Glutamatergic neuron (in vitro differentiated cells): ENCODE data around the gene KCNQ1. TPM values are rescaled to one million over a fixed set of nuclear protein-coding genes. Genes with fewer than 3 reads are reported as not detected.

Experiments
- DNase-seq: peaks from one replicate; pipeline ENCODE4 v3.0.0; 2022
- H3K27ac Mint-ChIP-seq: one replicate; pipeline ENCODE4 v1.8.0; 2020; ENCODE audit warnings: mild to moderate bottlenecking, mixed read lengths, inconsistent platforms; ENCODE audit not compliant: unreplicated experiment
- H3K27me3 Mint-ChIP-seq: one replicate; pipeline ENCODE4 v1.8.0; 2020; ENCODE audit warnings: mild to moderate bottlenecking, moderate library complexity, mixed read lengths, inconsistent platforms; ENCODE audit not compliant: unreplicated experiment
- H3K36me3 Mint-ChIP-seq: one replicate; pipeline ENCODE4 v1.8.0; 2020; ENCODE audit warnings: mild to moderate bottlenecking, mixed read lengths, inconsistent platforms; ENCODE audit not compliant: unreplicated experiment
- H3K4me1 Mint-ChIP-seq: one replicate; pipeline ENCODE4 v1.8.0; 2020; ENCODE audit warnings: mild to moderate bottlenecking, low read depth, mixed read lengths, inconsistent platforms; ENCODE audit not compliant: unreplicated experiment
- H3K4me3 Mint-ChIP-seq: one replicate; pipeline ENCODE4 v1.8.0; 2020; ENCODE audit warnings: mild to moderate bottlenecking, mixed read lengths, inconsistent platforms; ENCODE audit not compliant: unreplicated experiment
- H3K9me3 Mint-ChIP-seq: one replicate; pipeline ENCODE4 v1.8.0; 2020; ENCODE audit warnings: mild to moderate bottlenecking, moderate library complexity, mixed read lengths, inconsistent platforms; ENCODE audit not compliant: unreplicated experiment
- CTCF ChIP-seq: fragments of 200-600 bp; sonication (generic); IDR thresholded peaks from one replicate; pipeline ENCODE4 v1.5.0; 2021; ENCODE audit not compliant: partially characterized antibody, unreplicated experiment
- total RNA-seq: library from RNA; stranded (reverse); fragmentation: NEBNext Ultra II Directional; extraction: Animal tissue kit (Norgen Biotek cat#: 25700); gene quantifications from one replicate; pipeline ENCODE4 v1.2.1, GENCODE V29; 2021; ENCODE audit not compliant: unreplicated experiment

Gene KCNQ1
- total RNA-seq, 1 donor from 2014 or later, result 0.44 TPM

GRCh38 chr11:2833716-2834502 lies 389.1 kb downstream of the KCNQ1 start:
- Mint-ChIP-seq H3K27ac (no peak overlapping the region), H3K9me3 (peaks cover 12% of the 10 kb centered on the region), H3K4me3 (no peak overlapping the region), H3K4me1 (peaks cover 11% of the 10 kb centered on the region), H3K36me3 (peaks cover 8% of the 10 kb centered on the region), H3K27me3 (peaks cover 10% of the 10 kb centered on the region)
- DNase-seq, result no peak
- no peak for TF ChIP-seq CTCF

GRCh38 chr11:2834503-2835273 lies 389.9 kb downstream of the KCNQ1 start:
- no peak for TF ChIP-seq CTCF
- DNase-seq, result no peak
- Mint-ChIP-seq H3K9me3 (peaks cover 5% of the 10 kb centered on the region), H3K4me3 (no peak overlapping the region), H3K27me3 (peaks cover 10% of the 10 kb centered on the region), H3K36me3 (peaks cover under 1% of the 10 kb centered on the region), H3K4me1 (peaks cover 14% of the 10 kb centered on the region), H3K27ac (no peak overlapping the region)

GRCh38 chr11:2835296-2835695 lies 390.5 kb downstream of the KCNQ1 start:
- H3K4me1 Mint-ChIP-seq, result peaks cover 18% of the 10 kb centered on the region
- H3K27ac Mint-ChIP-seq, result no peak overlapping the region
- H3K4me3 Mint-ChIP-seq, result no peak overlapping the region
- peaks cover 13% of the 10 kb centered on the region for H3K27me3 Mint-ChIP-seq
- no peak for TF ChIP-seq CTCF
- no peaks in the 10 kb centered on the region for H3K36me3 Mint-ChIP-seq
- DNase-seq, result no peak
- peaks cover 9% of the 10 kb centered on the region for H3K9me3 Mint-ChIP-seq

GRCh38 chr11:2835751-2836150 lies 390.9 kb downstream of the KCNQ1 start:
- Mint-ChIP-seq H3K36me3 (no peaks in the 10 kb centered on the region), H3K27me3 (peaks cover 13% of the 10 kb centered on the region), H3K4me3 (peak overlapping the region; percentile 66), H3K9me3 (peaks cover 10% of the 10 kb centered on the region), H3K27ac (peak overlapping the region; percentile 59), H3K4me1 (peaks cover 22% of the 10 kb centered on the region)
- no peak for DNase-seq
- TF ChIP-seq CTCF, result no peak
